GM12892 (cell line): ENCODE data around the gene TFRC.

ENCODE experiments used
- POLR2A ChIP-seq: IDR thresholded peaks from 2 replicates; pipeline ENCODE4 v1.6.1; 2011; ENCODE audit warnings: low read depth, low read length, control low read depth
- POLR2AphosphoS5 ChIP-seq: IDR thresholded peaks from 2 replicates; pipeline ENCODE4 v1.6.1; 2011; ENCODE audit warnings: low read depth, low read length, control low read depth

- no peak for TF ChIP-seq POLR2A
- no peak for TF ChIP-seq POLR2AphosphoS5
Measured at GRCh38 chr3:196016059-196016458, 65.8 kb downstream of the TFRC start.
